Measurements from ENCODE around the gene FBXL16.

- TF ChIP-seq ZNF114 (CRISPR knock-in tag; IDR thresholded peaks at IDR 0.05) (no peak), EZH2phosphoT487 (IDR thresholded peaks at IDR 0.05; ENCODE audit: unreplicated experiment) (no peak), CTCF (conservative IDR thresholded peaks at IDR 0.05; ENCODE audit: low read depth in 2 of 2) (no peak), POLR2AphosphoS5 (IDR thresholded peaks at IDR 0.05; ENCODE audit: low read depth) (no peak), STAT1 (IDR thresholded peaks at IDR 0.05; ENCODE audit: unreplicated experiment) (no peak), ETS1 (IDR thresholded peaks at IDR 0.05) (no peak), EZH2 (IDR thresholded peaks at IDR 0.05; ENCODE audit: low read depth, unreplicated experiment) (no peak), REST (IDR thresholded peaks at IDR 0.05; ENCODE audit: unreplicated experiment) (no peak), CREB1 (CRISPR knock-in tag; IDR thresholded peaks at IDR 0.05; ENCODE audit: low read depth) (no peak), JUNB (IDR thresholded peaks at IDR 0.05; ENCODE audit: unreplicated experiment) (no peak), ZNF331 (CRISPR knock-in tag; IDR thresholded peaks at IDR 0.05; ENCODE audit: low read depth) (no peak)
These were observed 38.4 kb downstream of the FBXL16 start for GRCh38 chr16:667113-667779.

All from GM23338 (cell line).